Transverse colon (tissue), 4 donors: ENCODE measurements around the gene ARHGAP10.

Experiments
- CTCF ChIP-seq, 5 experiments: fragments of 200-600 bp in 3 of 5; fragments of 450-650 bp in 2 of 5; sonication (generic) in 3 of 5; IDR thresholded peaks; 1 replicate in 2 of 5; 2 replicates in 3 of 5; pipeline ENCODE4 v1.5.1; 2016 to 2017; ENCODE audit warnings: antibody characterized with exemption in 5 of 5, inconsistent platforms in 3 of 5, mild to moderate bottlenecking in 2 of 5, moderate library complexity in 1 of 5
- EP300 ChIP-seq: sonication (generic); formaldehyde crosslinking; IDR thresholded peaks from one replicate; pipeline ENCODE4 v1.6.1; 2017; ENCODE audit warnings: antibody characterized with exemption, low read depth
- POLR2A ChIP-seq: fragments of 450-650 bp; IDR thresholded peaks from one replicate; pipeline ENCODE4 v1.6.1; 2016; ENCODE audit warnings: antibody characterized with exemption, mild to moderate bottlenecking, moderate library complexity
- POLR2AphosphoS5 ChIP-seq, 3 donors: sonication (generic); formaldehyde crosslinking; IDR thresholded peaks; one replicate each; pipeline ENCODE4 v1.6.1; 2016; ENCODE audit warnings: antibody characterized with exemption in 3 of 3

DNA sequence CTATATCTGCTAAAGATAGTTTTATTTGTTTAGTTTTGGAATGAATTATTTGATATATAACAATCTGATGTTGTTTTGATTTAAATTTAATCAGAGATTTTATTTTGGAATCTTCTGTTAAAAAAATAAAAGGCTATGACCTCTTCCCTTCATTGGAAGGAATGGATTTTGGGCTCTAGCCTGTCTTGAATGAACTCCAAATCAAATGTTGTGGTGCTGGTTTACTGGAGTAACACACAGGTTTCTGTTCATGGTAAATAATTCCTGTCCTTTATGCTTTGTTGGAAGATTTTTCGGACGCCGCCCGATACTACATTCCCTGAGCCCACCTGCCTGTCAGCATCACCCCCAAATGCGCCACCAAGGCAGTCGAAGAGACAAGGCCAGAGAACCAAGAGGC is 291.1 kb downstream of the ARHGAP10 start:
- TF ChIP-seq CTCF (IDR thresholded peaks at IDR 0.05) = no peak
- no peak for TF ChIP-seq EP300
- no peak for TF ChIP-seq POLR2AphosphoS5 (IDR thresholded peaks at IDR 0.05)
- TF ChIP-seq POLR2A = no peak
